HepG2 (cell line): Measurements from ENCODE around the gene TXNIP. TPM values are rescaled to one million over a fixed set of nuclear protein-coding genes. Genes with fewer than 3 reads are reported as not detected.

ENCODE experiments used
- ESRRA ChIP-seq: sonication (generic); formaldehyde crosslinking; IDR thresholded peaks from 2 replicates; pipeline ENCODE4 v1.5.1; 2020; ENCODE audit warnings: mild to moderate bottlenecking, low read depth, missing genetic modification reagents
- THAP9 ChIP-seq: sonication (generic); formaldehyde crosslinking; IDR thresholded peaks from 2 replicates; pipeline ENCODE4; 2020; ENCODE audit warnings: missing genetic modification reagents, mild to moderate bottlenecking, borderline replicate concordance
- ZNF180 ChIP-seq: sonication (generic); formaldehyde crosslinking; IDR thresholded peaks from 2 replicates; pipeline ENCODE4 v1.4.0; 2020; ENCODE audit warnings: low read depth, missing genetic modification reagents, borderline replicate concordance
- ZNF333 ChIP-seq: sonication (generic); formaldehyde crosslinking; IDR thresholded peaks from 2 replicates; pipeline ENCODE4 v1.4.0; 2020; ENCODE audit warnings: mild to moderate bottlenecking, missing genetic modification reagents, borderline replicate concordance
- ZNF431 ChIP-seq: sonication (generic); formaldehyde crosslinking; IDR thresholded peaks from 2 replicates; pipeline ENCODE4 v1.9.0; 2022; ENCODE audit warnings: missing genetic modification reagents, low read depth, mild to moderate bottlenecking, borderline replicate concordance
- ZNF850 ChIP-seq: sonication (generic); formaldehyde crosslinking; conservative IDR thresholded peaks from 2 replicates; pipeline ENCODE4 v1.9.0; 2021; ENCODE audit warnings: mild to moderate bottlenecking, missing genetic modification reagents
- polyA plus RNA-seq, 8 experiments: library from polyadenylated mRNA; depleted of rRNA in 3 of 8; stranded (reverse) in 7 of 8; unstranded in 1 of 8; fragments of >200 nt; fragmentation: Illumina TruSeq in 4 of 8; extraction: Trizol in 4 of 8; gene quantifications; 2 replicates each; pipeline versions ENCODE4 v1.2.1 to v1.2.3, GENCODE V29; 2011 to 2016; ENCODE audit warnings: low read depth in 4 of 8, missing spikeins in 1 of 8, mixed read lengths in 1 of 8; ENCODE audit not compliant: insufficient read depth in 1 of 8
- total RNA-seq, 5 experiments: library from RNA; depleted of rRNA; stranded (reverse); fragments of >200 nt; fragmentation: Illumina TruSeq; extraction: Trizol; gene quantifications; 2 replicates each; pipeline ENCODE4 v1.2.3, GENCODE V29; 2016; ENCODE audit warnings: low read depth in 1 of 5
- TF ChIP-seq, protein P1 (sequence below): sonication (generic); formaldehyde crosslinking; IDR thresholded peaks from 2 replicates; pipeline ENCODE4 v1.8.0; 2022; ENCODE audit warnings: missing genetic modification reagents, mild to moderate bottlenecking, borderline replicate concordance
- TF ChIP-seq, protein P2 (sequence below): sonication (generic); formaldehyde crosslinking; IDR thresholded peaks from 2 replicates; pipeline ENCODE4 v1.5.1; 2020; ENCODE audit warnings: missing genetic modification reagents, mild to moderate bottlenecking, borderline replicate concordance
- TF ChIP-seq, protein P3 (sequence below): sonication (generic); formaldehyde crosslinking; IDR thresholded peaks from 2 replicates; pipeline ENCODE4 v1.4.0; 2020; ENCODE audit warnings: missing genetic modification reagents

The TXNIP gene
- total and polyA plus RNA-seq, 2 of the 13 experiments (the other 11 are each of a cell fraction or from before 2014, with no cell fraction given), result 24.4 to 237 TPM

DNA sequence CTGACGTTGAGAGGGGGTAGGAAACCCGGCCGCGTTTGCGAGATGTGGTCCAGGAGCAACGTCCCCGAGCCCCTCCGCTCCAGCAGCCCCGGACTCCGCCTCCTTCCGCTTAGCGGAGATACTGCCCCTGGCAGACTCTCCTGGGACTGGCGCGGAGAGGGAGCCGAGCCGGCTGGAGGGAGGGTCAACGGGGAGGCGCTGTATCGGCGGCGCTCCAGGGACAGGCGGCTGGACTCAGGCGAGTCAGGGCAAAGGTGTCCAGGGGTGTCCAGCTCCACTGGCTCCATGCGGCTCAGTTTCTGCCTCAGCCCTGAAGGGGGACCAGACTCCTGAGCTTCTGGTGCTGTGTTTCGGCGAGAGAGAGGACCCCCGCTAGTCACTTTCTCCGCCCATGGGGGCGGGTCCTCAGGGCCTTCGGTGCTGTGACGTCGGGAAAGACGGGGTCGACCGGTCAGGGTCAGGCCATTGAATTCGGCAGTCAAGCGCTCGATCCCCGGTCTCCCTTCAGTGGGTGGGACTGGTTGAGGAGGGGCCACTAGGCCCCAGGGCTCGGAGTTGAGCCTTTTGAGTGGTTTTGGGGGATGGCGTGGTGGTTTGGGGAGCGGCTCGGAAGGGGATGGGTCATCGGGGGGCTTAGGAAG, 35.8 kb downstream of the TXNIP start (continued):
- TF ChIP-seq ZNF333 (peak; percentile 38; the same call in 1 of the 2 replicates), THAP9 (CRISPR knock-in tag) (no peak), ESRRA (CRISPR knock-in tag) (peak; percentile 38; the same call in 1 of the 2 replicates), ZNF850 (no peak), ZNF180 (CRISPR knock-in tag) (no peak), ZNF431 (no peak)
- TF ChIP-seq, protein P1, sequence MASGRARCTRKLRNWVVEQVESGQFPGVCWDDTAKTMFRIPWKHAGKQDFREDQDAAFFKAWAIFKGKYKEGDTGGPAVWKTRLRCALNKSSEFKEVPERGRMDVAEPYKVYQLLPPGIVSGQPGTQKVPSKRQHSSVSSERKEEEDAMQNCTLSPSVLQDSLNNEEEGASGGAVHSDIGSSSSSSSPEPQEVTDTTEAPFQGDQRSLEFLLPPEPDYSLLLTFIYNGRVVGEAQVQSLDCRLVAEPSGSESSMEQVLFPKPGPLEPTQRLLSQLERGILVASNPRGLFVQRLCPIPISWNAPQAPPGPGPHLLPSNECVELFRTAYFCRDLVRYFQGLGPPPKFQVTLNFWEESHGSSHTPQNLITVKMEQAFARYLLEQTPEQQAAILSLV (CRISPR knock-in tag), result 0 out of 2 replicates have a peak, but pooled peaks have one; percentile 35
- TF ChIP-seq, protein P2, sequence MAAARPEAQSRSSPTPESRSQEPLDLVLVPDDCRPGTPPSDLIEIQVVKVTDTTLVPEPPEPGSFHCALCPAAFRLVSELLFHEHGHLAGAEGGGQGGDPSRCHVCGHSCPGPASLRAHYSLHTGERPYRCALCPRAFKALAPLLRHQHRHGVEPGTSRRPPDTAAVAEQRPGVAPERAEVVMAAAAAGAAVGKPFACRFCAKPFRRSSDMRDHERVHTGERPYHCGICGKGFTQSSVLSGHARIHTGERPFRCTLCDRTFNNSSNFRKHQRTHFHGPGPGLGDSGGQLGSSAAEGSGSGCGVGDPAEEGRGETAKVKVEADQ, result no peak
- TF ChIP-seq, protein P3, sequence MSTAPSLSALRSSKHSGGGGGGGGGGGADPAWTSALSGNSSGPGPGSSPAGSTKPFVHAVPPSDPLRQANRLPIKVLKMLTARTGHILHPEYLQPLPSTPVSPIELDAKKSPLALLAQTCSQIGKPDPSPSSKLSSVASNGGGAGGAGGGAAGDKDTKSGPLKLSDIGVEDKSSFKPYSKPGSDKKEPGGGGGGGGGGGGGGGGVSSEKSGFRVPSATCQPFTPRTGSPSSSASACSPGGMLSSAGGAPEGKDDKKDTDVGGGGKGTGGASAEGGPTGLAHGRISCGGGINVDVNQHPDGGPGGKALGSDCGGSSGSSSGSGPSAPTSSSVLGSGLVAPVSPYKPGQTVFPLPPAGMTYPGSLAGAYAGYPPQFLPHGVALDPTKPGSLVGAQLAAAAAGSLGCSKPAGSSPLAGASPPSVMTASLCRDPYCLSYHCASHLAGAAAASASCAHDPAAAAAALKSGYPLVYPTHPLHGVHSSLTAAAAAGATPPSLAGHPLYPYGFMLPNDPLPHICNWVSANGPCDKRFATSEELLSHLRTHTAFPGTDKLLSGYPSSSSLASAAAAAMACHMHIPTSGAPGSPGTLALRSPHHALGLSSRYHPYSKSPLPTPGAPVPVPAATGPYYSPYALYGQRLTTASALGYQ (CRISPR knock-in tag), result no peak
